CD4-positive, alpha-beta T cell (primary cell): ENCODE measurements around the gene NELFE. TPM values are rescaled to one million over a fixed set of nuclear protein-coding genes. Genes with fewer than 3 reads are reported as not detected.

ENCODE experiments used
- ATAC-seq: fragments of 200-7000 bp; cut with Tn5 transposase; one replicate; pipeline ENCODE4 v1.10.0; 2022; ENCODE audit warnings: mild to moderate bottlenecking; ENCODE audit not compliant: poor library complexity
- CTCF ChIA-PET: fragments of 350-600 bp; sonication (Branson Sonifier 250); formaldehyde crosslinking; loops from one replicate; lab custom pipeline; 2021; ENCODE audit warnings: antibody characterized with exemption, inconsistent platforms; lab: Charles Lee
- POLR2A ChIA-PET: fragments of 350-600 bp; sonication (Branson Sonifier 250); formaldehyde crosslinking; loops from one replicate; lab custom pipeline; 2021; ENCODE audit warnings: antibody characterized with exemption, inconsistent platforms; lab: Charles Lee
- DNase-seq, 14 experiments: peaks; one replicate each; pipeline ENCODE4 v3.0.0-alpha.2; 2013 to 2020; ENCODE audit warnings: mixed read lengths in 2 of 14
- H3K27ac ChIP-seq, 2 donors: one replicate each; pipeline versions ENCODE4 v1.5.1 to v1.7.0; 2013; ENCODE audit warnings: low read length in 2 of 2, low read depth in 1 of 2, mild to moderate bottlenecking in 1 of 2
- H3K27me3 ChIP-seq, 2 experiments: 1 replicate in 1 of 2; 2 replicates in 1 of 2; pipeline versions ENCODE4 v1.6.1 to v1.7.0; 2013; ENCODE audit warnings: low read length in 2 of 2, control low read depth in 1 of 2, mild to moderate bottlenecking in 1 of 2, moderate library complexity in 1 of 2; ENCODE audit not compliant: insufficient read depth in 2 of 2, control insufficient read depth in 1 of 2
- H3K36me3 ChIP-seq: one replicate; pipeline ENCODE4 v1.6.1; 2013; ENCODE audit warnings: low read length, control low read depth; ENCODE audit not compliant: insufficient read depth
- H3K4me1 ChIP-seq: one replicate; pipeline ENCODE4 v1.6.1; 2013; ENCODE audit warnings: low read length, control low read depth; ENCODE audit not compliant: insufficient read depth
- H3K4me3 ChIP-seq: one replicate; pipeline ENCODE4 v1.5.1; 2013; ENCODE audit warnings: mild to moderate bottlenecking, low read length, moderate library complexity
- H3K9me3 ChIP-seq, 2 experiments: 1 replicate in 1 of 2; 2 replicates in 1 of 2; pipeline versions ENCODE4 v1.6.1 to v1.7.0; 2013; ENCODE audit warnings: low read length in 2 of 2, mild to moderate bottlenecking in 2 of 2, control low read depth in 1 of 2, moderate library complexity in 1 of 2; ENCODE audit not compliant: control insufficient read depth in 1 of 2, insufficient read depth in 1 of 2
- H3K27ac Mint-ChIP-seq: one replicate; pipeline ENCODE4 v1.8.0; 2020; ENCODE audit warnings: mixed read lengths
- H3K27me3 Mint-ChIP-seq: one replicate; pipeline ENCODE4 v1.8.0; 2021; ENCODE audit warnings: mixed read lengths
- H3K36me3 Mint-ChIP-seq: one replicate; pipeline ENCODE4 v1.8.0; 2021; ENCODE audit warnings: low read depth, mixed read lengths
- H3K4me1 Mint-ChIP-seq: one replicate; pipeline ENCODE4 v1.8.0; 2021; ENCODE audit warnings: low read depth, mixed read lengths
- H3K4me3 Mint-ChIP-seq: one replicate; pipeline ENCODE4 v1.8.0; 2020; ENCODE audit warnings: mild to moderate bottlenecking, mixed read lengths
- H3K9me3 Mint-ChIP-seq: one replicate; pipeline ENCODE4 v1.8.0; 2020; ENCODE audit warnings: mixed read lengths
- CTCF ChIP-seq: fragments of 200-600 bp; IDR thresholded peaks from one replicate; pipeline ENCODE4 v1.8.0; 2022; ENCODE audit warnings: antibody characterized with exemption, mild to moderate bottlenecking
- intact Hi-C, 2 experiments: fragments of 100-400 bp; cut with DNase I in 1 of 2; cut with micrococcal nuclease in 1 of 2; formaldehyde crosslinking; loops; one replicate each; pipeline versions ENCODE4 v1.15.1 to v1.9.0; 2023 to 2025; cut with DNase I, micrococcal nuclease
- total RNA-seq, 174 experiments: library from RNA in 2 of 174; stranded (reverse) in 2 of 174; gene quantifications; one replicate each; pipeline ENCODE4 v1.2.3 and lab custom pipeline; 2021 to 2026

The NELFE gene
- total RNA-seq, 2 experiments from 2014 or later = 53.8 to 58.2 TPM

GRCh38 chr6:31952890-31953289, 5.9 kb downstream of the NELFE start:
- H3K27ac Mint-ChIP-seq = peak overlapping the region; percentile 53
- H3K27me3 Mint-ChIP-seq = no peaks in the 10 kb centered on the region
- H3K4me3 ChIP-seq = no peak overlapping the region
- peaks cover 6% of the 10 kb centered on the region for H3K4me1 ChIP-seq
- no peaks in the 10 kb centered on the region for H3K27me3 ChIP-seq
- no peak overlapping the region for H3K4me3 Mint-ChIP-seq
- intact Hi-C loops = loop anchor here in 1 of 2 experiments (5.0 to 10.0 kb wide), 2 partner anchors 271 to 1888 kb away; partner anchors contain the start of genes LY6G5C, POLR1H and PPP1R11
- no peak overlapping the region for H3K27ac ChIP-seq
- no peak for ATAC-seq
- no peak for DNase-seq
- H3K9me3 Mint-ChIP-seq = no peaks in the 10 kb centered on the region
- H3K9me3 ChIP-seq = no peaks in the 10 kb centered on the region
- peaks cover 10% of the 10 kb centered on the region for H3K4me1 Mint-ChIP-seq
- peaks cover 55% of the 10 kb centered on the region for H3K36me3 ChIP-seq
- no peak for TF ChIP-seq CTCF
- ChIA-PET CTCF (interaction anchor here (0.6 to 2.0 kb wide), 5 partner anchors 11 to 152 kb away, joined by 3 to 7 read pairs (median 4); partner anchors contain the start of genes DXO and EHMT2), POLR2A (no interaction called here)
- H3K36me3 Mint-ChIP-seq = peaks cover 58% of the 10 kb centered on the region

GRCh38 chr6:31952140-31952805, 6.5 kb downstream of the NELFE start:
- Mint-ChIP-seq H3K9me3 (no peaks in the 10 kb centered on the region), H3K4me3 (no peak overlapping the region), H3K27me3 (no peaks in the 10 kb centered on the region), H3K27ac (no peak overlapping the region), H3K36me3 (peaks cover 58% of the 10 kb centered on the region), H3K4me1 (peaks cover 4% of the 10 kb centered on the region)
- Histone ChIP-seq H3K27me3 (no peaks in the 10 kb centered on the region), H3K9me3 (no peaks in the 10 kb centered on the region), H3K27ac (no peak overlapping the region), H3K4me3 (no peak overlapping the region), H3K36me3 (peaks cover 53% of the 10 kb centered on the region), H3K4me1 (peaks cover 4% of the 10 kb centered on the region)
- ATAC-seq (no peak), DNase-seq (peak in 7 of 14 experiments; percentile 24 to 62 (median 44))
- ChIA-PET CTCF (interaction anchor here (0.6 to 2.0 kb wide), 5 partner anchors 10 to 152 kb away, joined by 3 to 7 read pairs (median 4); partner anchors contain the start of genes DXO and EHMT2), POLR2A (interaction anchor here (1.2 kb wide), 1 partner anchor 20 kb away, joined by 6 read pairs; the partner anchor contains the start of gene DXO)
- TF ChIP-seq CTCF = peak; percentile 62
- intact Hi-C loops = loop anchor here in 1 of 2 experiments (5.0 to 10.0 kb wide), 2 partner anchors 270 to 1887 kb away; partner anchors contain the start of genes LY6G5C, POLR1H and PPP1R11

- H3K4me1 Mint-ChIP-seq = no peaks in the 10 kb centered on the region
- ChIA-PET POLR2A (interaction anchor here (1.1 to 1.3 kb wide), 2 partner anchors 12 to 22 kb away, joined by 3 read pairs; partner anchors contain the start of gene DXO), CTCF (no interaction called here)
- Histone ChIP-seq H3K27ac (no peak overlapping the region), H3K4me3 (no peak overlapping the region), H3K36me3 (peaks cover 35% of the 10 kb centered on the region), H3K4me1 (no peaks in the 10 kb centered on the region), H3K9me3 (no peaks in the 10 kb centered on the region), H3K27me3 (peaks cover 0 to 4% of the 10 kb centered on the region in 2 experiments)
- H3K27me3 Mint-ChIP-seq = peaks cover 4% of the 10 kb centered on the region
- intact Hi-C loops = loop anchor here in 1 of 2 experiments (5.0 to 10.0 kb wide), 2 partner anchors 268 to 1885 kb away; partner anchors contain the start of genes LY6G5C, POLR1H and PPP1R11
- no peak overlapping the region for H3K27ac Mint-ChIP-seq
- DNase-seq (no peak), ATAC-seq (no peak)
- no peak overlapping the region for H3K4me3 Mint-ChIP-seq
- no peak for TF ChIP-seq CTCF
- H3K36me3 Mint-ChIP-seq = peaks cover 37% of the 10 kb centered on the region
- no peaks in the 10 kb centered on the region for H3K9me3 Mint-ChIP-seq
Measured at GRCh38 chr6:31949926-31950548, 8.7 kb downstream of the NELFE start.
